GM10847 (cell line): ENCODE measurements around the gene TREH.

Experiments used
- POLR2A ChIP-seq: IDR thresholded peaks from 2 replicates; pipeline ENCODE4 v1.6.1; 2011; ENCODE audit not compliant: insufficient read length; ENCODE audit errors: extremely low read depth

TREH gene

GRCh38 chr11:118662401-118663271 is 16.8 kb downstream of the TREH start:
- no peak for TF ChIP-seq POLR2A

- no peak for TF ChIP-seq POLR2A
These were observed 17.8 kb downstream of the TREH start for GRCh38 chr11:118661425-118662301.

- no peak for TF ChIP-seq POLR2A
These were observed 18.6 kb downstream of the TREH start for GRCh38 chr11:118660681-118661424.

DNA sequence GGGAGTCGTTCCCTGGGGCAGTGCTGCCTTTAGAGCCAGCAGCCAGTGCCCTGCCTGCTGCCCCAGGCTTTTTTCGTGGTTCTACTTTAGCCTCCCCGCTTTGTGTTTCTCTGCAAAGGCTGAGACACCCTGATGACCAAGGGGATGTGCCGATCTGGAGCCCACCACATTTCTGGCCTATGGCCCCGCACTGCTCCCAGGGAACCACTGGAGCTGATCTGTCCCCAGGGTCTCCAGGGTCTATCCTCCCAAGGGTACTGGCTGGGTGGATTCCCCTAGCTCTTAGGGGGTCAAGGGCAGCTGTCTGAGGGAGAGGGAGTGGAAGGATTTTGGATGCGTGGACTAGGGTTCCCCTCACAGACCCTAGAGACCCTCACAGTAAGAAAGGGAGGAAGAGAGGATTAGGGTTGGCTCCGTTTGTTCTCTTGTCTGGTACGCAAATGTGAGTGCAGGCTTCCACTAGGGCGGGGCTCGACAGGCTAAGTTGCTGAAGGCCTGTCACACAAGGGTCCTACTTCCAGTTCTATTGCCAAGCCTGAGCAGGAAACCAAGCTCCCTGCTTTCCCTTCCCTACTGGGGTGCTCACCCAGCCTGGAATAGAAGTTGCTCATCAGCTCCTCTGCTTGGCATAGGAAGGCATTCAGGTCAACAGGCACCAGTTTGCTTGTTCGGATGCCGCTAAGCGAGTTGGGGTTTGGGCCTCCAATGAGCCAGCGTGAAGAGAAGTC is 19.3 kb downstream of the TREH start:
- TF ChIP-seq POLR2A = no peak

DNA sequence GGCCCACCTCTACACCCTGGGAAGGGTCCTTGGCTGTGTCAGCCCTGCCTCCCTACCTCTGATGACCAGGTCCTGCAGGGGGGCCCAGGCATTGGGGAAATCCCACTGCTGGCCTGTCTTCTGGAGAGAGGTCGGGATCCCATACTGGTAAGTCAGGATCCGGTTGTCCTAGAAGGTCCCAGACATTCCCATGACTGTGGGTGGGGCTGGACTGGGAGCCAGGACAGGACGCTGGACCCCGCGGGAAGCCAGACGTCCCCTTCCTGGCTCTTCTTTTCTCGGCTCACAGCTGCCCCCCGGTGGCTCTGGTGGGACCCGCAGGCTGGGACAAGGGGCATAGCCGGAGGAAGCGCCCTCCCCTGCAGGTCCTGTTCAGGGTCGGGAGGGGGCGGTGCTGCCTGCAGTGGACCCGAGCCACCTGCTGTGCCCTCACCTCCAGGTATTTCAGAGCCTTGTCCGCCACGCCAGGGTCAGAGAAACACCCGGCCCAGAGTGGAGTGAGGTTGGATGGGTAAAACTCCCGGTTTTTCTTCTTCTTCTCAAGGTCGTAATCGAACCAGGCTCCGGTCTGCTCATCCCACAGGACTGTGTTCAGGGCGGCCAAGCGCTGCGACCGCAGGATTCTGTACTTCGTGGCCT is 20.0 kb downstream of the TREH start:
- no peak for TF ChIP-seq POLR2A

- TF ChIP-seq POLR2A = no peak
These were observed 20.8 kb downstream of the TREH start for GRCh38 chr11:118658429-118659313.

GRCh38 chr11:118657709-118658428 is 21.6 kb downstream of the TREH start:
- no peak for TF ChIP-seq POLR2A

DNA sequence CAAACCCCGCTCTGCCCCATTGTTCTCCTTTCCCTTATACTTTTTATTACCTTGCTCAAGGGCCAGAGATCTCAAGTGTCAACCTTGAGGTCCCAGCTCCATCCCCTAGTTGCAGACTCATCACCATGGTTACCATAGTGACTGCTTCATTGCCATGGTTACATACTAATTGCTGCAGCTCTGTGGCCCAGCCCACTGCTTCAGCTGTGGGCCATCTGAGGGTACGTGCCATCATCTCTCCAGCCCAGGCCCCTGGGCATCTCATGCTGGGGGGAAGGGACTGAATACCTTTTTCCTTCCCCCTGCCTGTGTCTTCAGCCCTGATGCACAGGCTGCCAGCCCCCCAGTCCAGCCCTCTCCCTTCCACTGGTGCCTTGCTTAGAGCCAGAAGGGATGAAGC is 22.2 kb downstream of the TREH start:
- TF ChIP-seq POLR2A = no peak

- no peak for TF ChIP-seq POLR2A
These were observed 22.8 kb downstream of the TREH start for GRCh38 chr11:118656563-118657165.

- no peak for TF ChIP-seq POLR2A
These were observed 23.8 kb downstream of the TREH start for GRCh38 chr11:118655486-118656190.

- TF ChIP-seq POLR2A = no peak
These were observed 25.6 kb downstream of the TREH start for GRCh38 chr11:118653684-118654390.

DNA sequence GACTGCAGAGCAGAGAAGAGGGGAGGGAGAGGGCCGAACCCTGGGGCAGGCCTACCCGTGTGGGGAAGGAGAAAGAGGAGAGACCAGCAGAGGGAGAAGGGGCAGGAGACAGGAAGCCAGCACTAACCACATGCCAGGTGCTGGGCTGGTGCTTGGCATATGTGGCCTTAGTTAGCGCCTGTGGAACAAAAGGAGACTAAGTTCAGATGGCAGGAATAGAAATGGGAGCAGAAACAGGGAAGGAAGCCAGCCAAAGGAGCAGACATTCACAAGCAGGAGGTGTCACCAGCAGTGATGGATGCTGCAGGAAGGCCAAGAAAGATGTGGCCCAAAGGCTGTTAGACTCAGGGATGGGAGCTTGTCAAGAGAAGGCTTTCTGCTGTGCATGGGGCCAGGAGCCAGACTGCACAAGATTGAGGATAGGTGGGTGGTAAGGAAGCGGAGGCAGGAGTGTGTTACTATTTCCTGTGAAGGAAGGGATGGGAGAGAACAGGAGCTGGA is 26.7 kb downstream of the TREH start:
- TF ChIP-seq POLR2A = no peak
